BLaER1 treated with 17β-estradiol and CSF1 and Interleukin-3, amounts not matched to agents 10 nM and 100 nM (cell line): Measurements from ENCODE around the gene C2orf15.
A peak's percentile ranks its signal among the peaks of the same experiment; 100 is the strongest.
"Not testable (repeated sequence)": the region's sequence is repeated elsewhere in the genome, so short reads cannot be mapped to it uniquely, and the experiment has no call there.

ENCODE experiments used
- H3K27ac ChIP-seq, 11 experiments: shearing (Covaris generic); formaldehyde crosslinking; 2 replicates each; pipeline ENCODE4 v1.8.1; 2022
- H3K27me3 ChIP-seq, 11 experiments: shearing (Covaris generic); formaldehyde crosslinking; 2 replicates each; pipeline ENCODE4 v1.8.1; 2022
- H3K36me3 ChIP-seq, 11 experiments: shearing (Covaris generic); formaldehyde crosslinking; 2 replicates each; pipeline ENCODE4 v1.8.1; 2022
- H3K4me1 ChIP-seq, 10 experiments: shearing (Covaris generic); formaldehyde crosslinking; 2 replicates each; pipeline ENCODE4 v1.8.1; 2022
- H3K4me2 ChIP-seq, 11 experiments: shearing (Covaris generic); formaldehyde crosslinking; 2 replicates each; pipeline ENCODE4 v1.8.1; 2022
- H3K4me3 ChIP-seq, 10 experiments: shearing (Covaris generic); formaldehyde crosslinking; 2 replicates each; pipeline ENCODE4 v1.8.1; 2022
- H3K9ac ChIP-seq, 11 experiments: shearing (Covaris generic); formaldehyde crosslinking; 2 replicates each; pipeline ENCODE4 v1.8.1; 2022
- H3K9me3 ChIP-seq, 11 experiments: shearing (Covaris generic); formaldehyde crosslinking; replicated peaks in 1 of 11; 2 replicates each; pipeline ENCODE4 v1.8.1; 2022
- H4K20me1 ChIP-seq, 11 experiments: shearing (Covaris generic); formaldehyde crosslinking; 2 replicates each; pipeline ENCODE4 v1.8.1; 2022
- Cebpa-rat ChIP-seq, 11 experiments: shearing (Covaris generic); IDR thresholded peaks; 2 replicates each; pipeline ENCODE4 v1.8.1; 2022

The C2orf15 gene

DNA sequence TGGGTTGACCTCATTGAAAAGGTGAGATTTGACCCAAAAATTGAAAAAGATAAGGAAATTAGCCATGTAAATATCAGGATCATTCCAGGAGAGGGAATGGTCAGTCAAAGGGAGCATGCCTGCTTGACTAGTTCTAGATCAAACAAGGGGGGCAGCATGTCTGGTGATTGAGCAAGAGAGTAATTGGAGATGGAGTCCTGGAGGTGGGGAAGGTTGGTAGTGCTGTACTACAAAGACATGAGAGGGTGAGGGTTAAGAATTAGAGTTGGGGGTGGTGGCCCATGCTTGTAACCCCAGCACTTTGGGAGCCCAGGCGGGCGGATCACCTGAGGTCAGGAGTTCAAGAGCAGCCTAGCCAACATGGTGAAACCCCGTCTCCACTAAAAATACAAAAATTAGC is 41.5 kb downstream of the C2orf15 start:
- Histone ChIP-seq H3K9ac (no peak overlapping the region), H3K4me1 (peaks cover 21 to 41% (median 33%) of the 10 kb centered on the region in 10 experiments), H3K4me2 (peak overlapping the region in 8 of 11 experiments; percentile 2 to 97 (median 84); a peak in 10 of 22 replicates), H3K4me3 (no peak overlapping the region), H3K9me3 (no peaks in the 10 kb centered on the region), H4K20me1 (peaks cover 0 to 43% (median 18%) of the 10 kb centered on the region in 11 experiments; a peak in 14 of 22 replicates), H3K27me3 (no peaks in the 10 kb centered on the region), H3K27ac (no peak overlapping the region), H3K36me3 (peaks cover 14 to 32% (median 23%) of the 10 kb centered on the region in 11 experiments)
- TF ChIP-seq Cebpa-rat (IDR thresholded peaks at IDR 0.05): no peak

DNA sequence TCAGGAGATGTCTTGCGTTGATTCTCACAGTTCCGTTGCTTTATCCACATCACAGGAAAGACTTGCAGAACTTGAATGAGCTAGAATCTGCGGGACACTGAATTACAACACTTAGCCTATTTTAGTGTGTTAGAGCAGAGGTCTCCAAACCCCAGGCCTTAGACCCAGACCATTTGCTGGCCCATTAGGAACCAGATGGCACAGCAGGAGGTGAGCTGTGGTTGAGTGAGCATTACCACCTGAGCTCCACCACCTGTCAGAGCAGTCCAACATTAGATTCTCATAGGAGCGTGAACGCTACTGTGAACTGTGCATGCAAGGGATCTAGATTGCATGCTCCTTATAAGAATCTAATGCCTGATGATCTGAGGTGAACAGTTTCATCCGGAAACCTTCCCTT is 43.3 kb downstream of the C2orf15 start:
- Histone ChIP-seq H3K4me2 (no peak overlapping the region), H3K4me1 (peaks cover 15 to 25% (median 21%) of the 10 kb centered on the region in 10 experiments), H4K20me1 (peaks cover 0 to 44% (median 17%) of the 10 kb centered on the region in 11 experiments; a peak in 14 of 22 replicates), H3K4me3 (no peak overlapping the region), H3K9me3 (no peaks in the 10 kb centered on the region), H3K27ac (no peak overlapping the region), H3K9ac (no peak overlapping the region), H3K27me3 (no peaks in the 10 kb centered on the region), H3K36me3 (peaks cover 32 to 44% (median 39%) of the 10 kb centered on the region in 11 experiments)
- TF ChIP-seq Cebpa-rat (IDR thresholded peaks at IDR 0.05): no peak

DNA sequence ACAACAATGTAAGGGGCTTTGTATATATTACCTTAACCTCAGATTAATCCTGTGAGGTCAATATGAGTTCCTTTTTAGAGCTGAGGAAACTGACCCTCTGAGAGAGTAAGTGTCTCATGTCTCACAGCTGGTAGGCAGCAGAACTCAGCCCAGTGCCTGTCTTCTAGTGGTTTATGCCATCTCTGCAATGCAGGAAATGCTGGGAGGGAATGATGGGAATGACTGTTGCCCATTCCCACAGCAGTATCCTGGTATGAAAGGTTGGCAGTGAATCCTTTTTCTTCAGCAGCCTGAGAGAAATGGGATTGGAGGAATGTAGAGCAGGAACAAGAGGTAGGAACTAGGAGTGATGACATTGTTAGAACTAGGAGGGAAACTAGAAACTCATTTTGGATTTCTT is 45.5 kb downstream of the C2orf15 start:
- Histone ChIP-seq H3K4me2 (no peak overlapping the region), H4K20me1 (peaks cover 0 to 55% (median 20%) of the 10 kb centered on the region in 11 experiments; a peak in 14 of 22 replicates), H3K27ac (no peak overlapping the region), H3K36me3 (peaks cover 54 to 66% (median 61%) of the 10 kb centered on the region in 11 experiments), H3K27me3 (no peaks in the 10 kb centered on the region), H3K9me3 (peaks cover 0 to 7% (median 0%) of the 10 kb centered on the region in 11 experiments; a peak in 3 of 22 replicates), H3K4me3 (no peak overlapping the region), H3K9ac (no peak overlapping the region), H3K4me1 (peaks cover 8 to 17% (median 13%) of the 10 kb centered on the region in 10 experiments)
- no peak for TF ChIP-seq Cebpa-rat (IDR thresholded peaks at IDR 0.05)

DNA sequence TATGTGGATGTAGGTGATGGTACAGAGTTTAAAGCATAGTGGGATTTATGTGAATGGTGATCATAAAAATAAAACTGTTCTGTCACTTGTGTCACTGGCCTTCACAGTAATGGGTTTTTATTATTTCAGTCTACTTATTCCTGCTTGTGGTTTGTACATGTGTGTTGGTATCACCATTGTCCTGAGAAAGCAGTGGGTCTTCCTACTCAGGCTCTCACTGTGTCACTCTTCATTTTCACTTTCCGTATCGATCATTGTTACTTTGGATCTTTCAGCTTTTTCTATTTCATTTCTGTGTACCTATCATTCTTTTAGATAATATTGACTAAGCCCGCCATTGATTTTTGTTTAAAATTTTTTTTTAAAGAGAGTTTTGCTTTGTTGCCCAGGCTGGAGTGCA is 46.9 kb downstream of the C2orf15 start:
- Histone ChIP-seq H3K9ac (no peak overlapping the region), H3K4me2 (no peak overlapping the region), H3K9me3 (peaks cover 0 to 10% (median 0%) of the 10 kb centered on the region in 11 experiments; a peak in 4 of 22 replicates), H4K20me1 (peaks cover 0 to 50% (median 20%) of the 10 kb centered on the region in 11 experiments; a peak in 13 of 22 replicates), H3K4me3 (no peak overlapping the region), H3K36me3 (peaks cover 62 to 80% (median 74%) of the 10 kb centered on the region in 11 experiments), H3K27me3 (no peaks in the 10 kb centered on the region), H3K4me1 (peaks cover 0 to 4% (median 0%) of the 10 kb centered on the region in 10 experiments; a peak in 6 of 20 replicates), H3K27ac (no peak overlapping the region)
- no peak for TF ChIP-seq Cebpa-rat (IDR thresholded peaks at IDR 0.05)

DNA sequence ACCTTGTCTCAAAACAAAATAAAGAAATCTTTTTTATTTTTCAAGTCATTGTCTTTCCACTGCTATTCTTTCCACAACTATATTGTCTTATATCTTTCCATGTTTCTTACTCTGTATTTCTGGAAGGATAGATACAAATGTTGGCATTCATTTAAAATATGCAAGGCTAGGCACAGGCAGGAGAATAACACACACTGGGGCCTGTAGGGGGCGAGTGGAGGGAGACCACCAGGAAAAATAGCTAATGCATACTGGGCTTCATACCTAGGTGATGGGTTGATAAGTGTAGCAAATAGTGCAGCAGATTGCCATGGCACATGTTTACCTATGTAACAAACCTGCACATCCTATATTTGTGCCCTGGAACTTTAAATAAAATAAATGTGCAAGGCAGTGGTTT is 49.0 kb downstream of the C2orf15 start:
- no peak overlapping the region for H3K4me3 ChIP-seq
- no peak overlapping the region for H3K4me2 ChIP-seq
- H3K36me3 ChIP-seq: peaks cover 80 to 98% (median 95%) of the 10 kb centered on the region in 11 experiments
- H3K4me1 ChIP-seq: no peaks in the 10 kb centered on the region
- no peak for TF ChIP-seq Cebpa-rat (IDR thresholded peaks at IDR 0.05)
- no peaks in the 10 kb centered on the region for H3K27me3 ChIP-seq
- peaks cover 0 to 28% (median 7%) of the 10 kb centered on the region in 11 experiments; a peak in 10 of 22 replicates for H4K20me1 ChIP-seq
- H3K9ac ChIP-seq: no peak overlapping the region
- peaks cover 0 to 10% (median 0%) of the 10 kb centered on the region in 11 experiments; a peak in 4 of 22 replicates for H3K9me3 ChIP-seq
- no peak overlapping the region for H3K27ac ChIP-seq

DNA sequence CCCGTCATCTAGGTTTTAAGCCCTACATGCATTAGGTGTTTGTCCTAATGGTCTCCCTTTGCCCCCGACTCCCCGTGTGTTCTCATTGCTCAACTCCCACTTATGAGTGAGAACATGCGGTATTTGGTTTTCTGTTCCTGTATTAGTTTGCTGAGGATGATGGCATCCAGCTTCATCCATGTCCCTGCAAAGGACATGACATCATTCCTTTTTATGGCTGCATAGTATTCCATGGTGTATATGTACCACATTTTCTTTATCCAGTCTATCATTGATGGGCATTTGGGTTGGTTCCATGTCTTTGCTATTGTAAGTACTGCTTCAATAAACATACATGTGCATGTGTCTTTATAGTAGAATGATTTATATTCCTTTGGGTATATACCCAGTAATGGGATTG is 50.9 kb downstream of the C2orf15 start:
- not testable (repeated sequence) for H3K27me3 ChIP-seq, H3K4me1 ChIP-seq, H3K9ac ChIP-seq, H3K4me3 ChIP-seq, H3K27ac ChIP-seq, H3K4me2 ChIP-seq
- peaks cover 0 to 10% (median 0%) of the 10 kb centered on the region in 11 experiments; a peak in 4 of 22 replicates for H3K9me3 ChIP-seq
- peaks cover 0 to 18% (median 0%) of the 10 kb centered on the region in 11 experiments; a peak in 6 of 22 replicates for H4K20me1 ChIP-seq
- peaks cover 90 to 100% (median 96%) of the 10 kb centered on the region in 11 experiments for H3K36me3 ChIP-seq

DNA sequence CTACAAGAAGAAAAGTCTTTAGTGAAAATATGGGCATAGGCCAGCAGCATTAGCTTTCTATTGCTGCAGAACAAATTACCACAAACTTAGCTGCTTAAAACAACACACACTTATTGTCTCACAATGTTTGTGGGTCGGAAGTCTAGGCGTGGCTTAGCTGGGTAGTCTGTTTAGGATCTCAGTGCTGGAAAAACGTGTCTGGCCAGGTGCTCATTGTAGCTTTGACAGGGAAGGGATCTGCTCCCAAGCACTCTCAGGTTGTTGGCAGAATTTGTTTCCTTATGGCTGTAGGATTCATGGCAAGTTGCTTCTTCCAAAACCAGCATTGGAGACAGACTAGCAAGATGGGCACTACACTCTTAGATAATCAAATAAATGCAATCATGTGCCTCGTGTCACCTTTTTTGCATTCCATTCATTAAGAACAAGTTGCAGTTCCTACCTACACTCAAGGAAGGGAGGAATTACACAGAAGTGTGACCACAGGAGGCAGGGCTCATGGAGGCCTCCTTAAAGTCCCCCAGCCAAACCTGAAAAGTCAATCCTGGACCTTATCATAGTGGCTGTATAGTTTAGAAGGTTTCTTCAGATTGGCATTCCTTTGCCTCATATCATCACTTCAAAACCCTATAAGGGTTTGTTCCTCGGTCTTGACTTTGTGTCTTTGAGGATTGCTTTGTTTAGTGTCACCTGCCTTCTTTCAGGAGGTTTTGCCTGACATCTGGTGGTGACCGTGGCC is 56.8 kb downstream of the C2orf15 start:
- H3K4me1 ChIP-seq: peaks cover 0 to 9% (median 7%) of the 10 kb centered on the region in 10 experiments; a peak in 6 of 20 replicates
- peaks cover 50 to 79% (median 64%) of the 10 kb centered on the region in 11 experiments for H3K36me3 ChIP-seq
- no peak overlapping the region for H3K4me2 ChIP-seq
- no peak overlapping the region for H3K9ac ChIP-seq
- H3K9me3 ChIP-seq: peaks cover 0 to 6% (median 0%) of the 10 kb centered on the region in 11 experiments; a peak in 1 of 22 replicates
- H3K4me3 ChIP-seq: no peak overlapping the region
- no peaks in the 10 kb centered on the region for H4K20me1 ChIP-seq
- no peaks in the 10 kb centered on the region for H3K27me3 ChIP-seq
- no peak overlapping the region for H3K27ac ChIP-seq
- no peak for TF ChIP-seq Cebpa-rat (IDR thresholded peaks at IDR 0.05)

DNA sequence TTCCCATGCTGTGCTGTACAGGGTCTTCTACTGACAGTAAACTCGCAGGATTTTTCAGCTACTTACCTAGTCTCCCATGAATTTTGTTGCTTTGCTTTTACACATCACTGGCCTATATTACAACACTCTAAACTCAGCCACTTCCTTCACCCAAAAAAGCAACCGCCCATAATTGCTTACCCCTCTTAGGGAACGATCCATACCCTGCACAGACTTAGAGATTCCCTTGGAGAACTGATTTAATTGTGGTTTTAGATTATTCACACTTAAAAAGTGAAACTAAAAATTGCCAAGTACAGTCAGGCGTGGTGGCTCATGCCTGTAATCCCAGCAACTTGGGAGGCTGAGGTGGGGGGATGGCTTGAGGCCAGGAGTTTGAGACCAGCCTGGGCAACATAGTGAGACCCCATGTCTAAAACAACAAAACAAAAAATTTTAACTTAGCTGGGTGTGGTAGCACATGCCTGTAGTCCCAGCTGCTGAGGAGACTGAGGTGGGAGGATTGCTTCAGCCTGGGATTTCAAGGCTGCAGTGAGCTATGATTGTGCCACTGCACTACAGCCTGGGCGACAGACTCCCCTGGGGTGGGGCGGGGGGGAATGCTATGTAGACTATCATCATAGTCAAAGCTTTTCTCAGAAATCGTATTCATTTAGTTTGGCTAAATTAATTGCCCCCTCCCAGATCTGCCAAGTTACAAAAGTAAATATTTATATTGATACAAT is 58.7 kb downstream of the C2orf15 start:
- Histone ChIP-seq H3K4me1 (peaks cover 0 to 9% (median 7%) of the 10 kb centered on the region in 10 experiments; a peak in 6 of 20 replicates), H3K9ac (no peak overlapping the region), H3K27me3 (no peaks in the 10 kb centered on the region), H3K4me2 (peak overlapping the region in 3 of 11 experiments; percentile 2 to 16 (median 4); a peak in 3 of 22 replicates), H3K4me3 (no peak overlapping the region), H3K9me3 (peaks cover under 1 to 15% (median 10%) of the 10 kb centered on the region in 11 experiments), H3K36me3 (peaks cover 31 to 59% (median 47%) of the 10 kb centered on the region in 11 experiments), H3K27ac (no peak overlapping the region), H4K20me1 (no peaks in the 10 kb centered on the region)
- TF ChIP-seq Cebpa-rat (IDR thresholded peaks at IDR 0.05): no peak
